WTC11 (cell line): ENCODE measurements around the gene SIPA1L3.

Experiments
- ETV6 ChIP-seq: sonication (generic); formaldehyde crosslinking; IDR thresholded peaks from 2 replicates; pipeline ENCODE4 v1.8.1; 2022; ENCODE audit warnings: mild to moderate bottlenecking, missing genetic modification reagents
- JUN ChIP-seq: sonication (generic); formaldehyde crosslinking; IDR thresholded peaks from 2 replicates; pipeline ENCODE4 v1.8.0; 2023; ENCODE audit warnings: mild to moderate bottlenecking, missing genetic modification reagents
- SMAD3 ChIP-seq: sonication (generic); formaldehyde crosslinking; IDR thresholded peaks from 2 replicates; pipeline ENCODE4 v1.8.0; 2022; ENCODE audit warnings: missing genetic modification reagents, mild to moderate bottlenecking, borderline replicate concordance
- ZBTB21 ChIP-seq: sonication (generic); formaldehyde crosslinking; IDR thresholded peaks from 2 replicates; pipeline ENCODE4 v1.8.1; 2023; ENCODE audit warnings: mild to moderate bottlenecking, missing genetic modification reagents, borderline replicate concordance
- ZNF416 ChIP-seq: fragments of 250-450 bp; sonication (Bioruptor Pico); IDR thresholded peaks from 2 replicates; pipeline ENCODE4 v1.9.0; 2021; ENCODE audit warnings: mild to moderate bottlenecking, inconsistent platforms
- TF ChIP-seq, protein P1 (sequence below): fragments of 200-600 bp; IDR thresholded peaks from 2 replicates; pipeline ENCODE4 v1.8.0; 2022; ENCODE audit warnings: antibody characterized with exemption
- TF ChIP-seq, protein P2 (sequence below): fragments of 250-450 bp; sonication (Bioruptor Pico); IDR thresholded peaks from 2 replicates; pipeline ENCODE4 v1.9.0; 2021; ENCODE audit warnings: moderate library complexity, mild to moderate bottlenecking, inconsistent platforms, borderline replicate concordance
- TF ChIP-seq, protein P3 (sequence below): sonication (generic); formaldehyde crosslinking; IDR thresholded peaks from 2 replicates; pipeline ENCODE4 v1.8.1; 2023; ENCODE audit warnings: mild to moderate bottlenecking, missing genetic modification reagents, moderate library complexity
- TF ChIP-seq, protein P4 (sequence below): sonication (generic); formaldehyde crosslinking; IDR thresholded peaks from 2 replicates; pipeline ENCODE4 v1.8.0; 2022; ENCODE audit warnings: mild to moderate bottlenecking, missing genetic modification reagents

DNA sequence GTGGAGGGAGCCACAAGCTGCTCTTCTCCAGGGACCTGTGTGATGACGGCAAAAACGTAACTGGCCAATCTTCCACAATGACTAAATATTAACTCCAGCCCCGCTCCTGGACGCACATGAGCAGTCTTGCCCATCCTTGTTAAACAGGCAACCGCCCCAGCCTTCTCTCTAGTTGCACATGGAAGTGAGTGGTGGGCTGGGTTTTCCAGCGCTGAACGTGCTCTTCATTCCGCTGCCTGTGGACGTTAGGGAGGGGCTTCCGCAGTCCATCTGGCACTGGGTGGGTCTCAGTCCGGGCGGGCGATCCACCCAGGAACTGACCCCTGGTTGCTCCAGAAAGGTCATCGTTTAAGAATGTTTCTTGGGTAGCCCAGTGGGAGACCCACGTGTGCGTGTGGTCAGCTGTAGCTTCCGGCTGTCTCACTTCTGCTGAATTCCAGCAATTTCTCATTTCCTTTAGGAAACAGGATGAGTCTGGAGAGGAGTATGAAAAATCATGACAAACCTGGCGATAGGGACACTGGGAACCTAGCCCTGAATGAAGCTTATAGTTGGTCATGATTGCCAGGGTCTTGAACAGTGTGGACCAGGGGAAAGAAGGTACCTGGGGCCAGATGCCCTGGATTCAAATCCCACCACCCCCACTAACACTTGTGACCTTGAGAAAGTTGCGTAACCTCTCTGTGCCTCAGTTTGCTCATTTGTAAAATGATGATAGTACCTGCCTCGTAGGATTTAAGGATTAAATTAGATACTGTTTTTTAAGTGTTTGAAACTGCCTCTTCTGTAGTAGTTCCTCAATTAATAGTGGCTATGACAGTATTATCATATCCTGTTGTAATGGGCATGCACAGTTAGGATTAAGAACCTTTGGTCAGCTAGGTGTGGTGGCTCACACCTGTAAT, 92.6 kb downstream of the SIPA1L3 start:
- TF ChIP-seq, protein P1, sequence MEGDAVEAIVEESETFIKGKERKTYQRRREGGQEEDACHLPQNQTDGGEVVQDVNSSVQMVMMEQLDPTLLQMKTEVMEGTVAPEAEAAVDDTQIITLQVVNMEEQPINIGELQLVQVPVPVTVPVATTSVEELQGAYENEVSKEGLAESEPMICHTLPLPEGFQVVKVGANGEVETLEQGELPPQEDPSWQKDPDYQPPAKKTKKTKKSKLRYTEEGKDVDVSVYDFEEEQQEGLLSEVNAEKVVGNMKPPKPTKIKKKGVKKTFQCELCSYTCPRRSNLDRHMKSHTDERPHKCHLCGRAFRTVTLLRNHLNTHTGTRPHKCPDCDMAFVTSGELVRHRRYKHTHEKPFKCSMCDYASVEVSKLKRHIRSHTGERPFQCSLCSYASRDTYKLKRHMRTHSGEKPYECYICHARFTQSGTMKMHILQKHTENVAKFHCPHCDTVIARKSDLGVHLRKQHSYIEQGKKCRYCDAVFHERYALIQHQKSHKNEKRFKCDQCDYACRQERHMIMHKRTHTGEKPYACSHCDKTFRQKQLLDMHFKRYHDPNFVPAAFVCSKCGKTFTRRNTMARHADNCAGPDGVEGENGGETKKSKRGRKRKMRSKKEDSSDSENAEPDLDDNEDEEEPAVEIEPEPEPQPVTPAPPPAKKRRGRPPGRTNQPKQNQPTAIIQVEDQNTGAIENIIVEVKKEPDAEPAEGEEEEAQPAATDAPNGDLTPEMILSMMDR = no peak
- TF ChIP-seq, protein P2, sequence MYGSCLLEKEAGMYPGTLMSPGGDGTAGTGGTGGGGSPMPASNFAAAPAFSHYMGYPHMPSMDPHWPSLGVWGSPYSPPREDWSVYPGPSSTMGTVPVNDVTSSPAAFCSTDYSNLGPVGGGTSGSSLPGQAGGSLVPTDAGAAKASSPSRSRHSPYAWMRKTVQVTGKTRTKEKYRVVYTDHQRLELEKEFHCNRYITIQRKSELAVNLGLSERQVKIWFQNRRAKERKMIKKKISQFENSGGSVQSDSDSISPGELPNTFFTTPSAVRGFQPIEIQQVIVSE (CRISPR knock-in tag) = no peak
- TF ChIP-seq ZNF416 (CRISPR knock-in tag) (no peak), SMAD3 (CRISPR knock-in tag) (no peak), JUN (CRISPR knock-in tag) (no peak), ZBTB21 (CRISPR knock-in tag) (no peak), ETV6 (CRISPR knock-in tag) (no peak)
- TF ChIP-seq, protein P3, sequence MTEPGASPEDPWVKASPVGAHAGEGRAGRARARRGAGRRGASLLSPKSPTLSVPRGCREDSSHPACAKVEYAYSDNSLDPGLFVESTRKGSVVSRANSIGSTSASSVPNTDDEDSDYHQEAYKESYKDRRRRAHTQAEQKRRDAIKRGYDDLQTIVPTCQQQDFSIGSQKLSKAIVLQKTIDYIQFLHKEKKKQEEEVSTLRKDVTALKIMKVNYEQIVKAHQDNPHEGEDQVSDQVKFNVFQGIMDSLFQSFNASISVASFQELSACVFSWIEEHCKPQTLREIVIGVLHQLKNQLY = no peak
- TF ChIP-seq, protein P4, sequence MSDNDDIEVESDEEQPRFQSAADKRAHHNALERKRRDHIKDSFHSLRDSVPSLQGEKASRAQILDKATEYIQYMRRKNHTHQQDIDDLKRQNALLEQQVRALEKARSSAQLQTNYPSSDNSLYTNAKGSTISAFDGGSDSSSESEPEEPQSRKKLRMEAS = no peak
